OCI-M1 (cell line): ENCODE data around the gene CABLES2.
A peak's percentile ranks its signal among the peaks of the same experiment; 100 is the strongest.

Source experiments
- DNase-seq: peaks from one replicate; lab custom pipeline; 2025; lab: John Stamatoyannopoulos, UW

Gene CABLES2

DNA sequence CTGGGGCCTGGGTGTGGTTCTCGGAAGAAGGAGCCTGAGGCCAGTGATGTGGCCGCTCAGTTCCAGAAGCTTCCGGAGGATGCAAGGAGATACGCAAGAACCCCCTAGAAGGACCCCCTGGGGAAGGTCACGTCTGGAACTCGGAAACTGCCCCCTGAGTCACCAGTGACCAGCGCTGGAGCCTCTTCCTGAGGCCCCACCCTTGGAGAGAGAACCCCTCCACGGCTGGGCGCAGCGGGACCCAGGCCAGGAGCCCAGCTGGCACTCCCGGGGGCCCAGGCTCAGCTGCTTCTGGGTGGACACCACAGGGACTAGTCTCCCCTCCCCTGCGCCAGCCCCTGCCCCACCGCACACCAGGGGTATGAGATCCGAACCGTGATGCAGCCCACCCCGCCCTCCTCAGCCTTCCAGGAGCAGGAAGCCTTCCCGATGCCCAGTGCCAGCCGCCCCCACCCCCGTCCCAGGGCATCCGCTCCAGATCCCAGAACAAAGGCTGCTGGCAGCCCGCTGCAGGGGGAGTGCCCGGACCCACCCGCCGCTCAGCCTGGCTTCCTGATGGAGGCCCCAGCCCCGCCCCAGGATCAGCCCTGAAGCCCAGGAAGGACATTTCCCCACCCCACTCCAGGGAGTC lies 47.5 kb downstream of the CABLES2 start:
- DNase-seq = no peak

- no peak for DNase-seq
Observed at GRCh38 chr20:62359043-62359490, 48.0 kb downstream of the CABLES2 start.

DNA sequence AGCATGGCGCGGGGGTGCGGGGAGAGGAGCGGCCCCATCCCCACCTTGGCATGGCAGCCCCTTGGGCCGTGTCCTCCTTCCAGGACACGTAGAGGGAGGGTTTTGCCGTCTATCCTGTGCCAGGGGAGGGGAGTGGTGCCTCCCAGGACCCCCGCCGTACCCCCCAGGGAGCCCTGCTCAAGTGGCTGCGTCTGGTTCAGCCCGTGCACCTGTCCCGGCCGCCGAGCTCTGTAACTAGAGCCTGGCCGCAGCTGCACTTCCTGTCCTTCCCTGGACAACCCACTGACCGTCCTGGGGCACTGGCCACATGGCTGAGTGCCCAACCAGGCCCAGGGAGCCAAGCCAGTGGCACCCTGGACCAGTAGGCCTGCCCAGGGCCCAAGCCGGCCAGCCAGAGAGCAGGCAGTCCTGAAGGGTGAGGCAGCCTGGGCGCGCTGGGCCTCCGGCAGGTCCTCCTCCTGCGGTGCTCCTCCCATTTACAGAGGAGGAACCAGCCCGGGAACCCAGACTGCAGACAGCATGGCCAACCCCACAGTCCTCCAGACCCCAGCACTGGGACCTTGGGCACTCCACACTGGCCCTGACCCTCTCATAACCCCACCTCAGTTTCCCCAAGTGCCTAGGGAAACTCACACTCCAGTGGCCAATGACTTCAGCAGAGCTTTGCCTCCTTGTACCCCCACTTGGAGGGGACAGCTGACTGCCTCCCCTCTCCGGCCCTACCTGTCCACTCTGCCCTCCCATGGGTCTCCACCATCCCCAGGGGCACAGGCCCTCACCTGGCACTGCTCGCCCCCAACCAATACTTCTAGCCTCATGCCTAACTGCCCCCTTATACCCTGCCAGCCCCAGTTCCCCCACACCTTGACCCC lies 48.7 kb downstream of the CABLES2 start:
- DNase-seq = no peak

GRCh38 chr20:62357681-62358080 lies 49.4 kb downstream of the CABLES2 start:
- no peak for DNase-seq

- DNase-seq = peak; percentile 61
Observed at GRCh38 chr20:62357187-62357667, 49.9 kb downstream of the CABLES2 start.

DNA sequence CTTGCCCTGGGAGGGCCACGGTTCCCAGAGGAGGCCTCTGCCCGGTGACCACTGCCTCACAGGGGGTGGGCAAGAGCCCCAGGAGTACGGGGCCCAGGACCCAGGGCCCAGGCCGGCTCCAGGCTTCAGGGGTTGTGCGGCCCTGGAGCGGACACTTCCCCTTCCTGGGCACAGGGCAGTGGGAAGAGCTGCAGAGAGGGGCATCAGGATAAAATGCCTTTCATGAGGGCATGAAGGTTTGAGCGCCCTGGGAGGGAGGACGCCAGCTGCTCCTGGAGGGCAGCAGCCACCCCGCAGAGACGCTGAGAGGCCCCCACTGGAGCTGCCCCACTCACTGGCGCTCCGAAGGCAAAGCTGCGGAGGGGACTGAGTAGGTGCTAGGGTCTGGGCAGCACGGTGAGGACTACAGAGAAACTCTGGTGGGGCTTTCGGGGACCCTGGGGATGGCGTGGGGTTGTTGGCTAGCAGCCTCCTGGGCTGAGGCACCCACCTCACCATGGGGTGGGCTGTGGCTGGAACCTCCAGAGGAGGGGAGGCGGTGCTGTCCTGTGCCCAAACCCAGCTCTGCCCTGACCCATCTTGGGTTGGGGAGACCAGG lies 50.4 kb downstream of the CABLES2 start:
- DNase-seq = no peak

GRCh38 chr20:62355878-62356588 lies 51.1 kb downstream of the CABLES2 start:
- no peak for DNase-seq

DNA sequence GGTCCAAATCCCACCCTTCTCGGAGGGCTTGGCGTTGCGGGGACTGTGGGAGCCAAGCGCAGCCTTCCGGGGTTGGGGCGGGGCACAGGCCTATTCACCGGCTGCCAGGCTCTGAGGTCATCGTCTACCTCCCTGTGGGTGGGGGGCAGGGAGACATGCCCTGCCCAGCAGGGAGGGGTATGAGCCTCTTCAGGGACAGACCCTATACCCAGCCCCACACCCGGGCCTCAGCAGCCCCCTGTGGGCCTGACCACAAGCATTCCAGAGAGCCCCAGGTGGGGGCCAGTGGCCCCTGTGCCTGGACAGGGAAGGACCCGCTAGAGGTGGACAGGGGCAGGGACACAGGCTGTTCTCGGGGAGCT lies 51.6 kb downstream of the CABLES2 start:
- DNase-seq = no peak

DNA sequence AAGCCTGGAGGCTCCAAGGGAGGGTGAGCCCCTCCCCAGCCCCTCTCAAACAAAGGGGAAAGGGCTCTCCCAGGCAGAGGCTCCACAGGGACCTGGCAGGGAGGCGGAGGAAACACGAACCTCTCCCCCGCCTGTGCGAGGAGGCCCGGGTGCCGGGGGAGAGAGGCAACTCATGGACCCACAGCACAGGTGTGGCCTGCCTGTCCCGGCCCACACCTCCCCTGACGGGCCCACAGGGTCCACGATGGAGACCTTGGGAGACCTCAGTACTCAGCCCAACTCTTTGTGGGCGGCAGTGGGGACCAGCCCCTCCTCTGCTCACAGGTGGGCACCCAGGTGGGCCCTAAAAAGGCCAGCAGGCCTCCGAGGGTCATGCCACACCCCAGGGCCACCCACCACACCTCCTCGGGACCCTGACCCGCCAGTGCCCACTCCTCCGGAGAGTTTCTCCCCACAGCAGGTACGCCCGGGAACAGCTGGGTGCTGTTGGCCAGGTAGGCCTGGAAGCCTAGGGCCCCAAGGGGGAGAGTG lies 52.2 kb downstream of the CABLES2 start:
- no peak for DNase-seq

- no peak for DNase-seq
Observed at GRCh38 chr20:62354031-62354808, 52.9 kb downstream of the CABLES2 start.

- DNase-seq = no peak
Observed at GRCh38 chr20:62353289-62354030, 53.6 kb downstream of the CABLES2 start.

DNA sequence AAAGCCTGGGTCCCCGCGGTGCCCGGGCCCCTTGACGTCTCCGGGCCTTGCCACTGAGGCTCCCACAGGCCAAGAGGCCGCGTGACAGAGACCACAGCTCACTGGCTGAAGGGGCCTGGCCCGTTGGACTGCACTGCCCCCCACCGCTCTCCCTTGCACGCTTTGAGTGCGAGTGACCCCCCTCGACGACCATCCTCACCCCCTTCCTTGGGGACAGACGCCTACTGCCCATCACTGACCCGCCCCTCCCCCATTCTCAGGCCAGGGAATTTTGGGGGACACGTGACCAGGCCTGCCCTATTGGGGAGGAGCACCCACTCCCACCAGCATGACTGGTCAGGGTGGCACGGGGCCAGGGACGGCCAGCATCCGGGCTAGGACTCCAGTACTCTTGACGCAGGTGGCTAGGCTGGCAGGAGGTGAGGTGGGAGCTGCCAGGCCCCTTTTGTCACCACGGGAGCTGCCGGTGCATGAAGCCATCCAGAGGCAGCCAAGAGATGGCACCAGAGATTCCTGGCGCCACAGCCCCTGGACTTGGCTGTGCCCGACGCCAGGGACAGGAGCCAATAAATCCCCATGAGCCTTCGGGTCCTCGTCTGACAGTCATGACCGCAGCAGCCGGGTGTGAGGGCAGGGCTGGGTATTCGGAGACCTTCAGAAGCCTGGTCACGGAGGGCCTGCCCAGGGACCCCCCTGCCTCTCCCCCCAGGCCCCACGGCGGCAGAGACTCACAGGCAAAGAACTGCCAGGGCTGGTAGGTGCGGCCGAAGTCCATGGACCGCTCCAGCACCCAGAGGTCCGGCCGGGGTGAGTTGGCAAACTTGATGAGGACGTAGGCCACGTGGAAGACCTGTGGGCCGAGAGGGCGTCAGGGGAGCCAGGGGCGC lies 54.4 kb downstream of the CABLES2 start:
- DNase-seq = no peak

- no peak for DNase-seq
Observed at GRCh38 chr20:62351469-62352401, 55.4 kb downstream of the CABLES2 start.

DNA sequence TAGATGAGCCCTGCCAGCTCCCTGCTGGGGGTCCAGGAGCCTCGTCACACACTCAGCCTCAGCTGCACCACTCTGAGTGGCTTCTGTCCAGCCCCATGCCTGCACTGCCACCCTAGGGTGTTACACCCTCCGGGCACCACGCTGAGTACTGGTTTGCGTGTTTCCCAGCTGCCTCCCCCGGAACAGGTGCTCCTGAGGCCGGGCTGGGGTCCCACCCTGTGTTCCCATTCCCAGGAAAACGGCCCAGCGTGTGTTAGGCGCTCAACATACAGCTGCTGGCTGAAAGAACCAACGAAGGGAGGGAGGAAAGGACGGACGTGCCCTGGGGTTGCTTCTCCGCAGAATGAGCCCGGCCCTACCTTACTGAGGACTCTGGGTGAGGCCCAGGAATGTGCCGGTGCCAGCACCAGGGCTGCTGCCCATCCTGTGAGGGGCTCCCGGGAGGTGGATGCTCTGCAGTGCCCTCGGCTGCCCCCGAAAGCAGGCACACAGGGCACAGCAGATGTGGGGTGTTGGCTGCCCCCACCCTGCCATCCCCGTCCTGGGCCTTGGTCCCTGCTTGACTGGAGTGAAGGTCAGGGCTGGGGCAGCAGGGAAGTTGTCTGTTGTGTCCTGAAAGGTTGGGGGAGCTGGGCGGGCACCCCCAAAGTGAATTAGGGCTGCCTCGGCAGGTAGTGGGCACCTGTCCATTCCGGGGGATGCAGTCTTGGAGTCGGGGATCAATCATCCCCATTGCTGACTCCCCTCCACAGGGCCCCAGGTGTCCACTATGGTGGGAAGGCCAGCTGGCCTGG lies 56.3 kb downstream of the CABLES2 start:
- DNase-seq = no peak

- DNase-seq = no peak
Observed at GRCh38 chr20:62350098-62350628, 56.9 kb downstream of the CABLES2 start.

DNA sequence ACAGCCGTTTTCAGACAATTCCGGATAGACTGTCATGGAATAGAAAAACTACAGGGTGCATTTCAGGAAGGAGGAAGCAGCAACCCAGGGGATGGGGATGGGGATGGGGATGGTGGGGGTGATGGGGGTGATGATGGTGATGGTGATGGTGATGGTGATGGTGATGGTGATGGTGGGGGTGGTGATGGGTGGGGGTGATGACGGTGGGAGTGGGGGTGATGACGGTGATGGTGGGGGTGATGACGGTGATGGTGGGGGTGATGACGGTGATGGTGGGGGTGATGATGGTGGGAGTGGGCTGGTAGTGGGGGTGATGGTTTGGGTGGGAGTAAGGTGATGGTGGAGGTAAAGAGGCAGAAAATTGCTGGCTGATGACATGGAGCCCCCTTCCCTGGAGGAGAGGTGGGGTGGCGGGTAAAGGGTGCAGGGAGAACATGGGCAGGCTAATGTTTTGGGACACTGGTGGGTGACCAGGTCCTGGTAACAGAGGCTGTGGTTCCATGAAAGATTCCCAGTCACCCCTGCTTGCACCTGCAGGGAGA lies 57.5 kb downstream of the CABLES2 start:
- no peak for DNase-seq

DNA sequence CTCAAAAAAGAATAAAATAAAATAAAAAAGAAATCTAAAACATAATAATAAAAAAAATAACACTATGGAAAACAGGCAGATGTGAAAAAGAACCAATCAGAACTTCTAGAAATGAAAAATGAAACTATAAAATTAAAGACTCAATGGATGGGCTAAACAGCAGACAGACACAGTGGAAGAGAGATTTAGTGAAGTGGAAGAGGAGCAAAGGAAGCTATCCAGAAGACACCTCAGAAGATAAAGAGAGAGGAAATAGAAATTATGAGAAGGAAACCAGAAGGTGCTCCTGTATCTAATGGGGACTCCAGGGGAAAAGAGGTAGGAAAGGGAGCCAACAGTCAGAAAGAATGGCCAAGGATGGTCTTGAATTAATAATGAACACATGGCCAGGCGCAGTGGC lies 58.5 kb downstream of the CABLES2 start:
- no peak for DNase-seq
